Liver (tissue), 9 donors: ENCODE measurements around the gene GPR152. TPM values are rescaled to one million over a fixed set of nuclear protein-coding genes. Genes with fewer than 3 reads are reported as not detected.

Source experiments
- DNase-seq: peaks from one replicate; pipeline ENCODE4 v3.0.0-alpha.2; 2017; ENCODE audit warnings: low spot score
- H3K27ac ChIP-seq, 2 donors: one replicate each; pipeline ENCODE4 v1.7.0; 2013; ENCODE audit warnings: inconsistent platforms in 2 of 2, low read length in 2 of 2, control low read depth in 1 of 2, low read depth in 1 of 2, mild to moderate bottlenecking in 1 of 2
- H3K27me3 ChIP-seq, 4 donors: one replicate each; pipeline versions ENCODE4 v1.6.1 to v1.7.0; 2013; ENCODE audit warnings: low read length in 3 of 4, inconsistent platforms in 1 of 4, mild to moderate bottlenecking in 1 of 4, moderate library complexity in 1 of 4; ENCODE audit not compliant: control insufficient read depth in 4 of 4, insufficient read depth in 4 of 4
- H3K36me3 ChIP-seq, 4 donors: one replicate each; pipeline versions ENCODE4 v1.6.1 to v1.7.0; 2013; ENCODE audit warnings: low read length in 3 of 4, mild to moderate bottlenecking in 3 of 4, low read depth in 1 of 4, moderate library complexity in 1 of 4; ENCODE audit not compliant: control insufficient read depth in 4 of 4, insufficient read depth in 3 of 4
- H3K4me1 ChIP-seq, 4 donors: one replicate each; pipeline versions ENCODE4 v1.6.1 to v1.7.0; 2013; ENCODE audit warnings: low read length in 3 of 4, mild to moderate bottlenecking in 3 of 4, moderate library complexity in 1 of 4; ENCODE audit not compliant: control insufficient read depth in 4 of 4, insufficient read depth in 4 of 4
- H3K4me3 ChIP-seq, 3 donors: one replicate each; pipeline versions ENCODE4 v1.6.1 to v1.7.0; 2013; ENCODE audit warnings: low read length in 3 of 3, control low read depth in 1 of 3, low read depth in 1 of 3, mild to moderate bottlenecking in 1 of 3
- H3K9ac ChIP-seq, 2 donors: one replicate each; pipeline ENCODE4 v1.7.0; 2013; ENCODE audit warnings: low read length in 2 of 2, mild to moderate bottlenecking in 2 of 2, moderate library complexity in 2 of 2, control low read depth in 1 of 2, low read depth in 1 of 2
- H3K9me3 ChIP-seq, 4 donors: one replicate each; pipeline versions ENCODE4 v1.6.1 to v1.7.0; 2013; ENCODE audit warnings: low read length in 3 of 4; ENCODE audit not compliant: control insufficient read depth in 4 of 4
- ATF3 ChIP-seq: IDR thresholded peaks from 2 replicates; pipeline ENCODE4 v1.6.1; 2016; ENCODE audit warnings: antibody characterized with exemption
- EGR1 ChIP-seq, 2 donors: IDR thresholded peaks; 2 replicates each; pipeline ENCODE4 v1.6.1; 2016 to 2018; ENCODE audit warnings: antibody characterized with exemption in 2 of 2, low read depth in 2 of 2
- FOXA1 ChIP-seq: IDR thresholded peaks from 2 replicates; pipeline ENCODE4 v1.6.1; 2016; ENCODE audit warnings: antibody characterized with exemption
- FOXA2 ChIP-seq: IDR thresholded peaks from 2 replicates; pipeline ENCODE4 v1.6.1; 2016; ENCODE audit warnings: antibody characterized with exemption
- GABPA ChIP-seq, 2 donors: IDR thresholded peaks in 1 of 2; conservative IDR thresholded peaks in 1 of 2; 2 replicates each; pipeline ENCODE4 v1.6.1; 2016; ENCODE audit warnings: antibody characterized with exemption in 2 of 2, mild to moderate bottlenecking in 1 of 2, moderate library complexity in 1 of 2
- HNF4A ChIP-seq, 2 donors: conservative IDR thresholded peaks; 2 replicates each; pipeline ENCODE4 v1.6.1; 2016; ENCODE audit warnings: antibody characterized with exemption in 2 of 2, mild to moderate bottlenecking in 2 of 2
- HNF4G ChIP-seq: IDR thresholded peaks from 2 replicates; pipeline ENCODE4 v1.6.1; 2016; ENCODE audit warnings: antibody characterized with exemption
- JUND ChIP-seq, 2 donors: IDR thresholded peaks; 2 replicates each; pipeline ENCODE4 v1.6.1; 2016; ENCODE audit warnings: antibody characterized with exemption in 2 of 2
- RAD21 ChIP-seq, 2 donors: IDR thresholded peaks; 2 replicates each; pipeline ENCODE4 v1.6.1; 2016; ENCODE audit warnings: antibody characterized with exemption in 2 of 2, mild to moderate bottlenecking in 2 of 2
- REST ChIP-seq: IDR thresholded peaks from 2 replicates; pipeline ENCODE4 v1.6.1; 2016; ENCODE audit warnings: antibody characterized with exemption, mild to moderate bottlenecking
- RXRA ChIP-seq, 2 donors: IDR thresholded peaks; 2 replicates each; pipeline ENCODE4 v1.6.1; 2017 to 2018; ENCODE audit warnings: antibody characterized with exemption in 2 of 2, mild to moderate bottlenecking in 1 of 2
- SP1 ChIP-seq: IDR thresholded peaks from 2 replicates; pipeline ENCODE4 v1.6.1; 2018; ENCODE audit warnings: antibody characterized with exemption, mild to moderate bottlenecking
- TAF1 ChIP-seq: conservative IDR thresholded peaks from 2 replicates; pipeline ENCODE4 v1.6.1; 2016; ENCODE audit warnings: antibody characterized with exemption, mild to moderate bottlenecking
- YY1 ChIP-seq: IDR thresholded peaks from 2 replicates; pipeline ENCODE4 v1.6.1; 2016; ENCODE audit warnings: antibody characterized with exemption, mild to moderate bottlenecking
- ZBTB33 ChIP-seq: IDR thresholded peaks from 2 replicates; pipeline ENCODE4 v1.6.1; 2016; ENCODE audit warnings: antibody characterized with exemption
- WGBS: extraction: QIAGEN DNeasy Blood & Tissue Kit; methylation state at CpG from one replicate; pipeline ENCODE4 v1.1.7; 2013; 5-methylcytosine and 5-hydroxymethylcytosine counted together
- polyA plus RNA-seq, 2 donors: library from polyadenylated mRNA; stranded (reverse) in 1 of 2; unstranded in 1 of 2; fragments of 200-250 nt in 1 of 2; fragments of >200 nt in 1 of 2; fragmentation: Nextera tagmentation in 1 of 2; extraction: Ambion mirVana in 1 of 2; gene quantifications; one replicate each; pipeline versions ENCODE4 v1.2.1 to v1.2.3, GENCODE V29; 2013 to 2015
- total RNA-seq, 2 donors: library from RNA; depleted of rRNA; stranded (reverse); fragments of >200 nt; gene quantifications; one replicate each; pipeline ENCODE4 v1.2.3, GENCODE V29; 2014
- TF ChIP-seq, protein P1 (sequence below): fragments of 150-350 bp; IDR thresholded peaks from 2 replicates; pipeline ENCODE4 v1.5.1; 2017; ENCODE audit warnings: improper control_type of control experiment, low read depth, low read length; ENCODE audit not compliant: missing input control
- TF ChIP-seq, protein P2 (sequence below): IDR thresholded peaks from 2 replicates; pipeline ENCODE4 v1.6.1; 2016; ENCODE audit warnings: antibody characterized with exemption
- donor health status: healthy.
- donor health status: healthy.
- donor health status: healthy.
- donor health status: healthy.
- donor health status: healthy.

The GPR152 gene
- total and polyA plus RNA-seq, 4 donors: not detected

GRCh38 chr11:67411785-67412152, 40.8 kb downstream of the GPR152 start (continued):
- TF ChIP-seq, protein P1, sequence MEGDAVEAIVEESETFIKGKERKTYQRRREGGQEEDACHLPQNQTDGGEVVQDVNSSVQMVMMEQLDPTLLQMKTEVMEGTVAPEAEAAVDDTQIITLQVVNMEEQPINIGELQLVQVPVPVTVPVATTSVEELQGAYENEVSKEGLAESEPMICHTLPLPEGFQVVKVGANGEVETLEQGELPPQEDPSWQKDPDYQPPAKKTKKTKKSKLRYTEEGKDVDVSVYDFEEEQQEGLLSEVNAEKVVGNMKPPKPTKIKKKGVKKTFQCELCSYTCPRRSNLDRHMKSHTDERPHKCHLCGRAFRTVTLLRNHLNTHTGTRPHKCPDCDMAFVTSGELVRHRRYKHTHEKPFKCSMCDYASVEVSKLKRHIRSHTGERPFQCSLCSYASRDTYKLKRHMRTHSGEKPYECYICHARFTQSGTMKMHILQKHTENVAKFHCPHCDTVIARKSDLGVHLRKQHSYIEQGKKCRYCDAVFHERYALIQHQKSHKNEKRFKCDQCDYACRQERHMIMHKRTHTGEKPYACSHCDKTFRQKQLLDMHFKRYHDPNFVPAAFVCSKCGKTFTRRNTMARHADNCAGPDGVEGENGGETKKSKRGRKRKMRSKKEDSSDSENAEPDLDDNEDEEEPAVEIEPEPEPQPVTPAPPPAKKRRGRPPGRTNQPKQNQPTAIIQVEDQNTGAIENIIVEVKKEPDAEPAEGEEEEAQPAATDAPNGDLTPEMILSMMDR: no peak

DNA sequence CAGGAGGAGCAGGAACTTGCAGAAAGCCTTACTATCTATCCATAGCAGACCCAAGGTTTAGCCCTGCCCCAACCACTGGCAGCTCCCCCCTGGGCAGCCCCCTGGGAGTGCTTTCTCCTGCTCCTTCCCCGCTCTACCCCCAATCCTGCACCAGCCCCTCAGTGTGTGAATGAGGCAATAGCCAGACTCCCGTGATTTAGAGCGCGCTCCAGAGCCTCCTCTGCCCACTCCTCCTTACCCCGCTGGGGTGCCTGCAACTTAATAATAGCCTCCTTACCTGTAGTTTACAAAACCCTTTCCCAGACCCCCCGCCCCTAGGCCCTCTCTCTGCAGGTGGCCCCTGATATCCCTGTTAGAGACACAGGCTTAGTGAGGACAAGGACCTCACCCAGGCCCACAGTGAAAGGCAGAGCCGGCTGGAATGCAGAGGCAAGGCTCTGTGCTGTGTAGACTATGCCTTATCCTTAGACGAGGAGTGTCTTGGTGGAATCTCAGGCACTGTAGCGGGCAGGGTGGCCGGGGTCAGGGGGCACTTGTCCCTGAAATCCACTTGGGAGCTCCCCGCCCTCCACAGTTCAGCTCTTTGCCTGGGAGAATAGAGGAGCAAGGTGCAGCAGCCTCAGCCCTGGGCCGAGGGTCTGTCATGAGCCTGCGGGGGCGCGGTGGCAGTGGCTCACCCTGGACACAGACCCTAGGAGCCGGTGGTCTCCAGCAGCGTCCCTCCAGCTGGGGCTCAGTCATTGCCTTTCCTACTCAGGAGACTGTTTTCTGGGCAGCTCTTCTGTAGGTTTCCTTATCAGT, 41.3 kb downstream of the GPR152 start:
- H3K9ac ChIP-seq: no peak overlapping the region
- TF ChIP-seq FOXA2 (no peak), ATF3 (no peak), RAD21 (IDR thresholded peaks at IDR 0.05) (no peak), TAF1 (no peak), HNF4G (no peak), SP1 (no peak), GABPA (IDR thresholded peaks at IDR 0.05 in 1 of 2, conservative IDR thresholded peaks at IDR 0.05 in 1 of 2) (no peak), REST (no peak), ZBTB33 (no peak), RXRA (IDR thresholded peaks at IDR 0.05) (no peak), YY1 (no peak), FOXA1 (no peak), HNF4A (conservative IDR thresholded peaks at IDR 0.05) (no peak), EGR1 (IDR thresholded peaks at IDR 0.05; ENCODE audit: low read depth in 2 of 2) (no peak), JUND (IDR thresholded peaks at IDR 0.05) (no peak)
- TF ChIP-seq, protein P1: no peak
- TF ChIP-seq, protein P2, sequence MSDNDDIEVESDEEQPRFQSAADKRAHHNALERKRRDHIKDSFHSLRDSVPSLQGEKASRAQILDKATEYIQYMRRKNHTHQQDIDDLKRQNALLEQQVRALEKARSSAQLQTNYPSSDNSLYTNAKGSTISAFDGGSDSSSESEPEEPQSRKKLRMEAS: no peak
- WGBS: 68% methylated on average over 17 of the region's 17 CpGs

More for the DNA sequence above, 41.3 kb downstream of the GPR152 start:
- Histone ChIP-seq H3K36me3 (no peaks in the 10 kb centered on the region), H3K27me3 (no peaks in the 10 kb centered on the region), H3K27ac (no peak overlapping the region), H3K4me3 (no peak overlapping the region), H3K4me1 (peaks cover 0 to 5% (median 3%) of the 10 kb centered on the region in 4 donors), H3K9me3 (no peaks in the 10 kb centered on the region)
- DNase-seq: no peak
